GM18502 (cell line): ENCODE results near the gene KANK3.

ENCODE experiments used
- ATAC-seq: cut with Tn5 transposase; IDR thresholded peaks from one replicate; pipeline ENCODE4 v1.9.1; 2021; ENCODE audit warnings: mild to moderate bottlenecking; ENCODE audit not compliant: unreplicated experiment, poor library complexity

The KANK3 gene

GRCh38 chr19:8340341-8341096 lies 2.5 kb downstream of the KANK3 start:
- ATAC-seq: no peak

- ATAC-seq: no peak
Observed at GRCh38 chr19:8338835-8339234, 4.2 kb downstream of the KANK3 start.

- no peak for ATAC-seq
Observed at GRCh38 chr19:8337728-8338127, 5.3 kb downstream of the KANK3 start.

GRCh38 chr19:8336660-8337059 lies 6.4 kb downstream of the KANK3 start:
- no peak for ATAC-seq

GRCh38 chr19:8336072-8336569 lies 6.9 kb downstream of the KANK3 start:
- ATAC-seq: no peak

GRCh38 chr19:8335343-8336071 lies 7.6 kb downstream of the KANK3 start:
- no peak for ATAC-seq

GRCh38 chr19:8334458-8335342 lies 8.4 kb downstream of the KANK3 start:
- ATAC-seq: no peak

- no peak for ATAC-seq
Observed at GRCh38 chr19:8333767-8334457, 9.2 kb downstream of the KANK3 start.

- no peak for ATAC-seq
Observed at GRCh38 chr19:8332976-8333766, 9.9 kb downstream of the KANK3 start.

GRCh38 chr19:8331263-8331845 lies 11.7 kb downstream of the KANK3 start:
- ATAC-seq: no peak

- no peak for ATAC-seq
Observed at GRCh38 chr19:8329996-8330395, 13.1 kb downstream of the KANK3 start.

- ATAC-seq: no peak
Observed at GRCh38 chr19:8325454-8325853, 17.6 kb downstream of the KANK3 start.

- no peak for ATAC-seq
Observed at GRCh38 chr19:8324186-8325050, 18.6 kb downstream of the KANK3 start.

- no peak for ATAC-seq
Observed at GRCh38 chr19:8323781-8324185, 19.3 kb downstream of the KANK3 start.

- ATAC-seq: no peak
Observed at GRCh38 chr19:8322638-8322997, 20.4 kb downstream of the KANK3 start.

GRCh38 chr19:8321986-8322637 lies 20.9 kb downstream of the KANK3 start:
- no peak for ATAC-seq
